IMR-90 (cell line): ENCODE data around the gene OSM.

Experiments
- CEBPB ChIP-seq: IDR thresholded peaks from 2 replicates; pipeline ENCODE4 v1.6.1; 2012; ENCODE audit warnings: low read depth, low read length, improper control_type of control experiment
- CHD1 ChIP-seq: IDR thresholded peaks from 2 replicates; pipeline ENCODE4 v1.6.1; 2012; ENCODE audit warnings: low read depth, low read length, improper control_type of control experiment
- CTCF ChIP-seq: conservative IDR thresholded peaks from 2 replicates; pipeline ENCODE4 v1.5.1; 2012; ENCODE audit warnings: mild to moderate bottlenecking, low read depth, low read length, improper control_type of control experiment
- MAFK ChIP-seq: IDR thresholded peaks from 2 replicates; pipeline ENCODE4 v1.6.1; 2012; ENCODE audit warnings: low read depth, low read length, improper control_type of control experiment
- POLR2A ChIP-seq: IDR thresholded peaks from 2 replicates; pipeline ENCODE4 v1.6.1; 2012; ENCODE audit warnings: mild to moderate bottlenecking, low read depth, low read length
- RAD21 ChIP-seq: IDR thresholded peaks from 2 replicates; pipeline ENCODE4 v1.6.1; 2012; ENCODE audit warnings: low read length, improper control_type of control experiment
- TF ChIP-seq, protein P1 (sequence below): fragments of 150-350 bp; IDR thresholded peaks from 2 replicates; pipeline ENCODE4 v1.6.1; 2017; ENCODE audit warnings: mild to moderate bottlenecking, antibody characterized with exemption, low read length, low read depth

- TF ChIP-seq CTCF (no peak), MAFK (no peak), POLR2A (no peak), RAD21 (no peak), CHD1 (no peak), CEBPB (no peak)
- TF ChIP-seq, protein P1, sequence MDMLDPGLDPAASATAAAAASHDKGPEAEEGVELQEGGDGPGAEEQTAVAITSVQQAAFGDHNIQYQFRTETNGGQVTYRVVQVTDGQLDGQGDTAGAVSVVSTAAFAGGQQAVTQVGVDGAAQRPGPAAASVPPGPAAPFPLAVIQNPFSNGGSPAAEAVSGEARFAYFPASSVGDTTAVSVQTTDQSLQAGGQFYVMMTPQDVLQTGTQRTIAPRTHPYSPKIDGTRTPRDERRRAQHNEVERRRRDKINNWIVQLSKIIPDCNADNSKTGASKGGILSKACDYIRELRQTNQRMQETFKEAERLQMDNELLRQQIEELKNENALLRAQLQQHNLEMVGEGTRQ = no peak
Measured at GRCh38 chr22:30230330-30230729, 36.3 kb downstream of the OSM start.
